ENCODE measurements around the gene PCP4L1. TPM values are rescaled to one million over a fixed set of nuclear protein-coding genes. Genes with fewer than 3 reads are reported as not detected.

The PCP4L1 gene
- total and polyA plus RNA-seq, 5 donors, result 0.21 to 0.94 (median 0.51) TPM

DNA sequence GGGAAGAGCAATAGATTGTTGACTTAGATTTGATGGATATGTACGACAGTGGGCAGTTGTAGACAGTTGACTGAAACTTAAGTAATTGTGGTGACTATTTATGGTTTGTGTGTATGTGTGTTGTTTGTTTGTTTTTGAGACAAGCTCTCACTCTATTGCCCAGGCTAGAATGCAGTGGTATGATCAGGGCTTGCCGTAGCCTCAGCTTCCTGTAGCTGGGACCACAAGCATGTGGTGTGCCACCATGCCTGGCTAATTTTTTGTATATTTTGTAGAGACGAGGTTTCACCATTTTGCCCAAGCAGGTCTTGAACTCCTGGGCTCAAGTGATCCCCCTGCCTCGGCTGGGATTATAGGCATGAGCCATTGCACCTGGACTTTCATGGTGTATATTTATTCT is 65.5 kb downstream of the PCP4L1 start:
- H3K4me3 ChIP-seq (ENCODE audit: low read length), result no peak overlapping the region
- no peak overlapping the region for H3K27ac ChIP-seq (ENCODE audit: low read length)
- no peaks in the 10 kb centered on the region for H3K4me1 ChIP-seq (ENCODE audit: control insufficient read depth, insufficient read depth, low read length)
- intact Hi-C loops (cut with DNase I), result no loop called here
- 89% methylated on average over 4 of the region's 4 CpGs for WGBS
- ATAC-seq (no peak), DNase-seq (no peak)
- no peaks in the 10 kb centered on the region for H3K9me3 ChIP-seq (ENCODE audit: control insufficient read depth, low read length)
- H3K27me3 ChIP-seq (ENCODE audit: control insufficient read depth, insufficient read depth), result no peaks in the 10 kb centered on the region

DNA sequence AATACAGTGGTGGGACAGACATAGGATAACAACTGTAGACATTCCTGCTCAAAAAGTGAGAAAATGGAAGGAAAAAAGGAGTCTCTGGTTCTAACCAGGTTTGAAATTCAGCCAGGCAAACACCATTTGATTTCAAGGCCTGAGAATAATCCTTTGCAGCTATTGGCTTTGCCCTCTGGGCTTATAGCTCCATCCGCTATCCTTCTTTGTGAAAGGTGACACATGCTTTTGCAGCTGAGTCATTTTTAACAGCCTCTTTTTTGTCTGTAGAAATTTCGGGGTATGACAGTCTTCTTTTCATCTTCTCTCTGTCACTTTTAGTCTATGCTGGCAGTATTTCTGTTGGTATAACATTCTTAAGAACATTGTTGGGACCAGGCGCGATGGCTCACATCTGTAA is 71.8 kb downstream of the PCP4L1 start:
- Histone ChIP-seq H3K4me1 (ENCODE audit: control insufficient read depth, insufficient read depth, low read length) (no peaks in the 10 kb centered on the region), H3K27me3 (ENCODE audit: control insufficient read depth, insufficient read depth) (no peaks in the 10 kb centered on the region), H3K9me3 (ENCODE audit: control insufficient read depth, low read length) (no peaks in the 10 kb centered on the region), H3K27ac (ENCODE audit: low read length) (no peak overlapping the region), H3K4me3 (ENCODE audit: low read length) (no peak overlapping the region)
- DNase-seq (no peak), ATAC-seq (no peak)
- WGBS, result 89% methylated on average over 4 of the region's 4 CpGs
- intact Hi-C loops (cut with DNase I), result no loop called here

GRCh38 chr1:161333166-161333565 is 74.6 kb downstream of the PCP4L1 start:
- H3K27ac ChIP-seq (ENCODE audit: low read length), result no peak overlapping the region
- WGBS, result 96% methylated on average over 9 of the region's 9 CpGs
- H3K4me3 ChIP-seq (ENCODE audit: low read length), result no peak overlapping the region
- DNase-seq (no peak), ATAC-seq (no peak)
- H3K4me1 ChIP-seq (ENCODE audit: control insufficient read depth, insufficient read depth, low read length), result no peaks in the 10 kb centered on the region
- H3K9me3 ChIP-seq (ENCODE audit: control insufficient read depth, low read length), result no peaks in the 10 kb centered on the region
- intact Hi-C loops (cut with DNase I), result no loop called here
- no peaks in the 10 kb centered on the region for H3K27me3 ChIP-seq (ENCODE audit: control insufficient read depth, insufficient read depth)

Small RNA genes lying within 50 kb of the gene (microRNA-seq; reads per million reads assigned to microRNA genes)
- 2.1 to 2.7 reads per million in 2 donors for gene MIR5187

Other genes with a start within 250 kb of the PCP4L1 start
- 10 to 100 TPM; 18.8 to 27.2 (median 25.3) TPM for gene F11R, start 237.6 kb upstream of the PCP4L1 start, total RNA-seq
- gene F11R, start 237.6 kb upstream of the PCP4L1 start, polyA plus RNA-seq, result 12.6 TPM
- 10 to 100 TPM; 23.5 to 46.8 (median 35.8) TPM for gene TSTD1, start 219.8 kb upstream of the PCP4L1 start, total RNA-seq
- gene TSTD1, start 219.8 kb upstream of the PCP4L1 start, polyA plus RNA-seq, result 63.6 TPM
- 10 to 100 TPM; 34.5 to 41.4 (median 40.7) TPM for gene USF1, start 212.8 kb upstream of the PCP4L1 start, total RNA-seq
- gene USF1, start 212.8 kb upstream of the PCP4L1 start, polyA plus RNA-seq, result 32.8 TPM
- gene ARHGAP30, start 188.9 kb upstream of the PCP4L1 start, total RNA-seq, result 1 to 10 TPM; 2.7 to 5.0 (median 4.7) TPM
- 1.5 TPM for gene ARHGAP30, start 188.9 kb upstream of the PCP4L1 start, polyA plus RNA-seq
- not detected for gene NECTIN4, start 169.2 kb upstream of the PCP4L1 start, total RNA-seq
- gene NECTIN4, start 169.2 kb upstream of the PCP4L1 start, polyA plus RNA-seq, result 0.02 TPM
- gene KLHDC9, start 160.4 kb upstream of the PCP4L1 start, total RNA-seq, result 1 to 10 TPM; 3.4 to 5.4 (median 4.4) TPM
- gene KLHDC9, start 160.4 kb upstream of the PCP4L1 start, polyA plus RNA-seq, result 5.1 TPM
- gene PFDN2, start 140.7 kb upstream of the PCP4L1 start, total RNA-seq, result 10 to 100 TPM; 44.9 to 58.6 (median 51.5) TPM
- 151 TPM for gene PFDN2, start 140.7 kb upstream of the PCP4L1 start, polyA plus RNA-seq
- 10 to 100 TPM; 28.0 to 33.5 (median 30.4) TPM for gene NIT1, start 140.6 kb upstream of the PCP4L1 start, total RNA-seq
- gene NIT1, start 140.6 kb upstream of the PCP4L1 start, polyA plus RNA-seq, result 29.7 TPM
- 10 to 100 TPM; 26.3 to 30.6 (median 28.7) TPM for gene DEDD, start 126.1 kb upstream of the PCP4L1 start, total RNA-seq
- 15.5 TPM for gene DEDD, start 126.1 kb upstream of the PCP4L1 start, polyA plus RNA-seq
- 10 to 100 TPM; 82.6 to 91.0 (median 89.1) TPM for gene UFC1, start 104.8 kb upstream of the PCP4L1 start, total RNA-seq
- 99.9 TPM for gene UFC1, start 104.8 kb upstream of the PCP4L1 start, polyA plus RNA-seq
- gene USP21, start 99.2 kb upstream of the PCP4L1 start, total RNA-seq, result 10 to 100 TPM; 14.9 to 25.7 (median 20.9) TPM
- gene USP21, start 99.2 kb upstream of the PCP4L1 start, polyA plus RNA-seq, result 18.1 TPM
- 10 to 100 TPM; 11.4 to 16.0 (median 14.9) TPM for gene PPOX, start 92.3 kb upstream of the PCP4L1 start, total RNA-seq
- 15.2 TPM for gene PPOX, start 92.3 kb upstream of the PCP4L1 start, polyA plus RNA-seq
- 10 to 100 TPM; 16.0 to 21.0 (median 19.7) TPM for gene B4GALT3, start 81.2 kb upstream of the PCP4L1 start, total RNA-seq
- 17.5 TPM for gene B4GALT3, start 81.2 kb upstream of the PCP4L1 start, polyA plus RNA-seq
- gene ADAMTS4, start 59.7 kb upstream of the PCP4L1 start, total RNA-seq, result 100 to 1,000 TPM in 1 of 4 donors, 10 to 100 TPM in 2, 1 to 10 TPM in 1; 6.9 to 111 (median 17.2) TPM
- 24.4 TPM for gene ADAMTS4, start 59.7 kb upstream of the PCP4L1 start, polyA plus RNA-seq
- 100 to 1,000 TPM; 162 to 229 (median 177) TPM for gene NDUFS2, start 56.4 kb upstream of the PCP4L1 start, total RNA-seq
- gene NDUFS2, start 56.4 kb upstream of the PCP4L1 start, polyA plus RNA-seq, result 219 TPM
- gene FCER1G, start 43.5 kb upstream of the PCP4L1 start, total RNA-seq, result 10 to 100 TPM; 23.3 to 44.3 (median 32.9) TPM
- gene FCER1G, start 43.5 kb upstream of the PCP4L1 start, polyA plus RNA-seq, result 33.4 TPM
- gene APOA2, start 35.1 kb upstream of the PCP4L1 start, total RNA-seq, result not detected
- 0.34 TPM for gene APOA2, start 35.1 kb upstream of the PCP4L1 start, polyA plus RNA-seq
- 10 to 100 TPM; 27.7 to 42.9 (median 32.1) TPM for gene TOMM40L, start 32.7 kb upstream of the PCP4L1 start, total RNA-seq
- 31.9 TPM for gene TOMM40L, start 32.7 kb upstream of the PCP4L1 start, polyA plus RNA-seq
- gene NR1I3, start 20.5 kb upstream of the PCP4L1 start, total RNA-seq, result not detected
- 0.18 TPM for gene NR1I3, start 20.5 kb upstream of the PCP4L1 start, polyA plus RNA-seq
- 10 to 100 TPM in 1 of 4 donors, 1 to 10 TPM in 3; 4.8 to 10.2 (median 8.5) TPM for gene MPZ, start 51.2 kb downstream of the PCP4L1 start, total RNA-seq
- gene MPZ, start 51.2 kb downstream of the PCP4L1 start, polyA plus RNA-seq, result 23.2 TPM
- 100 to 1,000 TPM; 236 to 275 (median 248) TPM for gene SDHC, start 55.6 kb downstream of the PCP4L1 start, total RNA-seq
- 167 TPM for gene SDHC, start 55.6 kb downstream of the PCP4L1 start, polyA plus RNA-seq
- not detected for gene CFAP126, start 109.1 kb downstream of the PCP4L1 start, total RNA-seq
- gene CFAP126, start 109.1 kb downstream of the PCP4L1 start, polyA plus RNA-seq, result not detected
- 10 to 100 TPM; 10.3 to 29.5 (median 19.7) TPM for gene FCGR2A, start 246.7 kb downstream of the PCP4L1 start, total RNA-seq
- 5.7 TPM for gene FCGR2A, start 246.7 kb downstream of the PCP4L1 start, polyA plus RNA-seq